ENCODE results near the gene CUEDC1.

The CUEDC1 gene

DNA sequence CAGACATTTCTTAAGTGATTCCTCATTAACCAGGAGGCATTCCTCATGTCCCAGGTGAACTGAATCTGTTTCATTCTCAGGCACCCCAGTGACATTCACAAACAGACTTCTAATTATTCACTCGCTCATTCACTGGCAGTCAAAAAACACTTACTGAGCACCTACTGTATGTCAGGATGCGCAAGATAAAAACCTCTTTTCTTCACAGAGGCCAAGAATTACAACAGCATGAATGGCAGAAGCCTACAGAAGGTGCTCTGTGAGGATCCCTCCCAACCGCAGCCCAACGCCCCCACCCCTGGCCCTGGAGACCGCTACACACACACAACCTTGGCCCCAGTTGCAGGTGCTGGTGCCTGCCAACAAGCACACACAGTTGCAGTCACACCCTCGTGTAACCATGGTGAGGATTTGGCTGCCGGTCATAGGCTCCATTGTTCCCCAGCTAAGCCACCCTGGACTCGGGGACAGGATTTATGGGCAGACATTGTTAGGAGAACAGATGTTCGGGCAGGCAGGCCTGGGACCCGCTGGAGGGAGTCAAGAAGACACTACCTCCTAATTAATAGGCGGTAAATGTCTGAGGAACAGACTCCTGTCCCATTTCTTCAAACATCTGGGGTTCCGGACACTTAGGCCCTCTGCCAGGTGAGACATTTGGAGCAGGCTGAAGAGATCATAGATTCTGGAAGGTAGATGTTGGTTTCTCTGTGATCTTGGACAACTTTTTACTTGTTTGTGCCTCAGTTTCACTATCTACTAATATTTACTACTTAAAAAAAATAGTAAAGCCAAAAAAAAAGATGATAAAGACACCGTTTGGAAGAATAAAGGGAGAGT lies 43.2 kb downstream of the CUEDC1 start:
- no peak for DNase-seq (ENCODE audit: low spot score)
- Histone ChIP-seq H3K36me3 (ENCODE audit: low read depth) (no peaks in the 10 kb centered on the region), H3K27ac (ENCODE audit: poor library complexity, severe bottlenecking) (no peak overlapping the region), H3K9me3 (ENCODE audit: severe bottlenecking) (no peaks in the 10 kb centered on the region), H3K4me3 (ENCODE audit: severe bottlenecking) (no peak overlapping the region), H3K27me3 (ENCODE audit: insufficient read depth, poor library complexity, severe bottlenecking) (no peaks in the 10 kb centered on the region), H3K4me1 (ENCODE audit: insufficient read depth, poor library complexity, severe bottlenecking) (peaks cover 8% of the 10 kb centered on the region)
- TF ChIP-seq, protein P1, sequence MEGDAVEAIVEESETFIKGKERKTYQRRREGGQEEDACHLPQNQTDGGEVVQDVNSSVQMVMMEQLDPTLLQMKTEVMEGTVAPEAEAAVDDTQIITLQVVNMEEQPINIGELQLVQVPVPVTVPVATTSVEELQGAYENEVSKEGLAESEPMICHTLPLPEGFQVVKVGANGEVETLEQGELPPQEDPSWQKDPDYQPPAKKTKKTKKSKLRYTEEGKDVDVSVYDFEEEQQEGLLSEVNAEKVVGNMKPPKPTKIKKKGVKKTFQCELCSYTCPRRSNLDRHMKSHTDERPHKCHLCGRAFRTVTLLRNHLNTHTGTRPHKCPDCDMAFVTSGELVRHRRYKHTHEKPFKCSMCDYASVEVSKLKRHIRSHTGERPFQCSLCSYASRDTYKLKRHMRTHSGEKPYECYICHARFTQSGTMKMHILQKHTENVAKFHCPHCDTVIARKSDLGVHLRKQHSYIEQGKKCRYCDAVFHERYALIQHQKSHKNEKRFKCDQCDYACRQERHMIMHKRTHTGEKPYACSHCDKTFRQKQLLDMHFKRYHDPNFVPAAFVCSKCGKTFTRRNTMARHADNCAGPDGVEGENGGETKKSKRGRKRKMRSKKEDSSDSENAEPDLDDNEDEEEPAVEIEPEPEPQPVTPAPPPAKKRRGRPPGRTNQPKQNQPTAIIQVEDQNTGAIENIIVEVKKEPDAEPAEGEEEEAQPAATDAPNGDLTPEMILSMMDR (IDR thresholded peaks at IDR 0.05; ENCODE audit: poor library complexity, severe bottlenecking), result no peak
- no peak; the same call in 2 of the 3 replicates for ATAC-seq (ENCODE audit: low read depth)

DNA sequence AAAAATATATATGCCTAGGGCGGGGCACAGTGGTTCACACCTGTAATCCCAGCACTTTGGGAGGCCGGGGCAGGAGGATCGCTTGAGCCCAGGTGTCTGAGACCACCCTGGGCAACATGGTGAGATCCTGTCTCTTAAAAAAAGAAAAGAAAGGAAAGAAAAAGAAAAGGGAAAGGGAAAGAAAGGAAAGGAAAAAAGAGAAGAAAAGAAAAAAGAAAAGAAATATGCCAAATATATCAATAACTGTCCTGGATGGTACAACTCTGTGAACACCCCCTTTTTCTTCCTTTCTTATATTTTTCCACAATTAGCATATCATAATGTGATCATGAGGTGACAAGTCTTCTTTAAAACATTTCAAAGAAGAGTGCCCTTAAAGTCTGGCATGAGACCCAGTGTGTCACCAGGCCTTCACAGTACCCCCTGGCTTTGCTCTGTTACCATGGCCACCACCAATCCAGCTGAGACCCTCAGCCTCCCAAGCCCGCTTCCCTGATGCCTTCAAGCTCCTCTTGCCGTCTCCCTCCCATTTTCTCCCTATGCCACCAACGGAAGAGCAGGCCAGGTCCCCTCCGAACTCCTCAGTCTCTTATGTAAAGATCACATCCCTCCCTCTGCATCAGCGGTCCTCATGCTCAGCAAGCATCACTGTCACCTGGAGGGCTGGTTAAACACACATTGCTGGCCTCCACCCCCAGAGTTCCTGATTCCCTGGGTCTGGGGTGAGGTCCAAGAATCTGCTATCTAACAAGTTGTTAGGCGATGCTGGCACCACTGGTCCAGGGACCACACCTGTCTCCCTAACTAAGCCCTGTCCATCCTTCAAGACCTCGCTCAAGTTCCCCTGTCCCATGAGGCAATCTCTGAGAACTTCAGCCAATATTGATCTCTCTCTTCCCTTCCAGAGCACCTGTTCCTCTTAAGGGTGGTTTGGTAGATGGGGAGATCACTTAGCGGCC lies 44.5 kb downstream of the CUEDC1 start:
- no peak for DNase-seq (ENCODE audit: low spot score)
- no peaks in the 10 kb centered on the region for H3K27me3 ChIP-seq (ENCODE audit: insufficient read depth, poor library complexity, severe bottlenecking)
- H3K4me3 ChIP-seq (ENCODE audit: severe bottlenecking), result no peak overlapping the region
- H3K36me3 ChIP-seq (ENCODE audit: low read depth), result peaks cover 4% of the 10 kb centered on the region; the same call in 1 of the 2 replicates
- ATAC-seq (ENCODE audit: low read depth), result no peak
- no peak overlapping the region for H3K27ac ChIP-seq (ENCODE audit: poor library complexity, severe bottlenecking)
- TF ChIP-seq, protein P1 (IDR thresholded peaks at IDR 0.05; ENCODE audit: poor library complexity, severe bottlenecking), result no peak
- H3K4me1 ChIP-seq (ENCODE audit: insufficient read depth, poor library complexity, severe bottlenecking), result peaks cover 8% of the 10 kb centered on the region
- H3K9me3 ChIP-seq (ENCODE audit: severe bottlenecking), result no peaks in the 10 kb centered on the region

DNA sequence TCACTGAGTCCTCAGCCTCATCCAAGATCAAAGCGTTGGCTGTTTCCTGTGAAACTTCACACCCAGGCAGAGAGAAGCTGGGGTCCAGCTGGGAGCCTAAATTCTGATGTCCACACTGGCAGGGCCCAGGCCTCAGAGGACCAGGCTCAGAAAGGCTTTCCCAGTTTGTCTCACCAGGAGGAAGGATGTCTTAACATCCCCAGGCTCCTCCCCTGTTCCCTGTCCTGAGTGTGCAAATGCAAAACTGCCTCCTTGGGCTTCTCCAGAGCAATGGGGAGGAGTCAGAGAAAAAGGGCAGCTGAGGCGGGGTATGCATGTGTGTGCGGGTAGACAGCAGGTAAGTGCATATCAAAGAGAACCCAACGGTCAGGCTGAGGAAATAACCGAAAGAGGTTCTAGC lies 45.7 kb downstream of the CUEDC1 start:
- no peaks in the 10 kb centered on the region for H3K27me3 ChIP-seq (ENCODE audit: insufficient read depth, poor library complexity, severe bottlenecking)
- H3K4me1 ChIP-seq (ENCODE audit: insufficient read depth, poor library complexity, severe bottlenecking), result peaks cover 11% of the 10 kb centered on the region
- TF ChIP-seq, protein P1 (IDR thresholded peaks at IDR 0.05; ENCODE audit: poor library complexity, severe bottlenecking), result no peak
- no peak overlapping the region for H3K4me3 ChIP-seq (ENCODE audit: severe bottlenecking)
- ATAC-seq (ENCODE audit: low read depth) (no peak), DNase-seq (ENCODE audit: low spot score) (no peak)
- no peak overlapping the region for H3K27ac ChIP-seq (ENCODE audit: poor library complexity, severe bottlenecking)
- H3K9me3 ChIP-seq (ENCODE audit: severe bottlenecking), result no peaks in the 10 kb centered on the region
- H3K36me3 ChIP-seq (ENCODE audit: low read depth), result peaks cover 4% of the 10 kb centered on the region; the same call in 1 of the 2 replicates

DNA sequence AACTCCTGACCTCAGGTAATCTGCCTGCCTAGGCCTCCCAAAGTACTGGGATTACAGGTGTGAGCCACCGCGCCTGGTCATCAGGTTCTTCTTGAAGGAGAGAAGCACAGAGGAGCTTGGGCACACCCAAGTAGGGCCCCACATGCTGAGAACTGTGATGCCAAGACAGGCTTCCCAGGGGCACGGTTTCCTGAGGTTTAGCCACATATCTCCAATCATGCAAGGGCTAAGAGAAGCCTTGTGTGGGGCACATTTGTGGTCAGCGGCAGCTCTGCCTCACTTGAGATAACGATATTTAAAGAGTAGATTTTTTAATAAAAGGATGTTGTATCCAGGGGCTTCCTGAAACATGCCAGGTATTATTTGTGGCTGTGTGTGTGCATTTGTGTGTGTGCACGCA lies 46.9 kb downstream of the CUEDC1 start:
- peaks cover 24% of the 10 kb centered on the region for H3K4me1 ChIP-seq (ENCODE audit: insufficient read depth, poor library complexity, severe bottlenecking)
- TF ChIP-seq, protein P1 (IDR thresholded peaks at IDR 0.05; ENCODE audit: poor library complexity, severe bottlenecking), result no peak
- ATAC-seq (ENCODE audit: low read depth), result no peak

More for the DNA sequence above, 46.9 kb downstream of the CUEDC1 start:
- Histone ChIP-seq H3K27me3 (ENCODE audit: insufficient read depth, poor library complexity, severe bottlenecking) (no peaks in the 10 kb centered on the region), H3K27ac (ENCODE audit: poor library complexity, severe bottlenecking) (no peak overlapping the region), H3K36me3 (ENCODE audit: low read depth) (peaks cover 4% of the 10 kb centered on the region; the same call in 1 of the 2 replicates), H3K4me3 (ENCODE audit: severe bottlenecking) (no peak overlapping the region), H3K9me3 (ENCODE audit: severe bottlenecking) (no peaks in the 10 kb centered on the region)
- no peak for DNase-seq (ENCODE audit: low spot score)

Data from RWPE2 (cell line).